ENCODE measurements around the gene LAMC2. TPM values are rescaled to one million over a fixed set of nuclear protein-coding genes. Genes with fewer than 3 reads are reported as not detected.
A peak's percentile ranks its signal among the peaks of the same experiment; 100 is the strongest.
"Not testable (repeated sequence)": the region's sequence is repeated elsewhere in the genome, so short reads cannot be mapped to it uniquely, and the experiment has no call there.

LAMC2 gene
- total RNA-seq, 1 donor = 3.3 TPM

DNA sequence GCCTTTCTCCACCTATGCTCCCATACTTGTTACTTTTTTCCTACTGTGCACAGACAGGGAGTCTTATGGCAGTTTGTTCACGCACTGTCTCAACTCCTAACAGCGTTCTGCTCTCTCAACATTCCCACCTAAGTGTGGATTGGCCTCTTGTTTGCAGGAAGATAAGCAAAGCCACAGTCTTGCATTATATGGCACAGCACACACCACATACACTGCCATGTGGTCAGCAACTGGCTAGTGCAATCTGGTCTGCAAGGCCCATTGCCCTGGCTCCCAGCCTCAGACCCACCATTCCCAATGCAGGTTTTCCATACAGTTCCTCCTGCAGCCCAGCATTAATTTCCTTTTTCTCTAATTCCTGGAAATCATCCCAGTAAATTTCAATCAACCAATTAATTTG, 38.3 kb upstream of the LAMC2 start:
- peaks cover 17% of the 10 kb centered on the region for H3K4me1 ChIP-seq (ENCODE audit: insufficient read depth, low read length)
- peaks cover 22% of the 10 kb centered on the region for H3K36me3 ChIP-seq (ENCODE audit: insufficient read depth, low read length)
- no peaks in the 10 kb centered on the region for H3K9me3 ChIP-seq (ENCODE audit: low read depth, low read length)
- H3K27me3 ChIP-seq (ENCODE audit: insufficient read depth, low read length) = no peaks in the 10 kb centered on the region
- no peak overlapping the region for H3K27ac ChIP-seq (ENCODE audit: low read depth, low read length)
- H2AFZ ChIP-seq (ENCODE audit: low read length) = no peak overlapping the region
- no peak overlapping the region for H3K4me2 ChIP-seq (ENCODE audit: insufficient read depth, low read length)
- TF ChIP-seq, protein P1, sequence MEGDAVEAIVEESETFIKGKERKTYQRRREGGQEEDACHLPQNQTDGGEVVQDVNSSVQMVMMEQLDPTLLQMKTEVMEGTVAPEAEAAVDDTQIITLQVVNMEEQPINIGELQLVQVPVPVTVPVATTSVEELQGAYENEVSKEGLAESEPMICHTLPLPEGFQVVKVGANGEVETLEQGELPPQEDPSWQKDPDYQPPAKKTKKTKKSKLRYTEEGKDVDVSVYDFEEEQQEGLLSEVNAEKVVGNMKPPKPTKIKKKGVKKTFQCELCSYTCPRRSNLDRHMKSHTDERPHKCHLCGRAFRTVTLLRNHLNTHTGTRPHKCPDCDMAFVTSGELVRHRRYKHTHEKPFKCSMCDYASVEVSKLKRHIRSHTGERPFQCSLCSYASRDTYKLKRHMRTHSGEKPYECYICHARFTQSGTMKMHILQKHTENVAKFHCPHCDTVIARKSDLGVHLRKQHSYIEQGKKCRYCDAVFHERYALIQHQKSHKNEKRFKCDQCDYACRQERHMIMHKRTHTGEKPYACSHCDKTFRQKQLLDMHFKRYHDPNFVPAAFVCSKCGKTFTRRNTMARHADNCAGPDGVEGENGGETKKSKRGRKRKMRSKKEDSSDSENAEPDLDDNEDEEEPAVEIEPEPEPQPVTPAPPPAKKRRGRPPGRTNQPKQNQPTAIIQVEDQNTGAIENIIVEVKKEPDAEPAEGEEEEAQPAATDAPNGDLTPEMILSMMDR (IDR thresholded peaks at IDR 0.05; ENCODE audit: extremely low read depth, low read depth, low read length) = no peak
- no peaks in the 10 kb centered on the region for H3K79me2 ChIP-seq (ENCODE audit: insufficient read depth, low read length)
- no peak overlapping the region for H3K4me3 ChIP-seq (ENCODE audit: insufficient read depth, low read length)
- H4K20me1 ChIP-seq (ENCODE audit: insufficient read depth, low read length) = no peaks in the 10 kb centered on the region
- DNase-seq (ENCODE audit: insufficient read length, low spot score, missing footprints) = no peak

DNA sequence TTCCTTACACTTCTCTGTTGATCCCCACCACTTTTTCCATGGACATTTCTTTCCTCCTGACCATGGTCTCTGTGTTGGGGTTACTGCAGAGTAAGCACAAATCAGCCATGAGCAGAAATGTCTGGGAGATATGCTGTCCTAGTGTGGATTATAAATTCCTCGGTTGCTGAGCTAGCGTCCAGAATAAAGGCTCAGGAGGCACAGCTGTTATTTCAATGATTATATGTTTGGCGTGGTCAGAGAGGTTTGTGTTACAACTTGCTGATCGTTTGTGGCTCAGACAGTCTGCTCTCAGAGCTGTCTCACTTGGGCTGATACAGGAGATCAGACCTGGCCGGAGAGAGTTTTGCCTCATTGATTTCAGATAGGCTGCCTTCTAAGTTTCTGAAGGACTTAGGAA, 37.5 kb upstream of the LAMC2 start:
- H3K27ac ChIP-seq (ENCODE audit: low read depth, low read length) = peak overlapping the region; percentile 74
- no peaks in the 10 kb centered on the region for H3K79me2 ChIP-seq (ENCODE audit: insufficient read depth, low read length)
- H4K20me1 ChIP-seq (ENCODE audit: insufficient read depth, low read length) = no peaks in the 10 kb centered on the region
- peak overlapping the region; percentile 62 for H3K4me2 ChIP-seq (ENCODE audit: insufficient read depth, low read length)
- no peak for DNase-seq (ENCODE audit: insufficient read length, low spot score, missing footprints)
- H2AFZ ChIP-seq (ENCODE audit: low read length) = no peak overlapping the region
- H3K4me1 ChIP-seq (ENCODE audit: insufficient read depth, low read length) = peaks cover 17% of the 10 kb centered on the region
- TF ChIP-seq, protein P1 (IDR thresholded peaks at IDR 0.05; ENCODE audit: extremely low read depth, low read depth, low read length) = no peak
- H3K4me3 ChIP-seq (ENCODE audit: insufficient read depth, low read length) = peak overlapping the region; percentile 18
- H3K27me3 ChIP-seq (ENCODE audit: insufficient read depth, low read length) = no peaks in the 10 kb centered on the region
- peaks cover 14% of the 10 kb centered on the region for H3K36me3 ChIP-seq (ENCODE audit: insufficient read depth, low read length)
- H3K9me3 ChIP-seq (ENCODE audit: low read depth, low read length) = no peaks in the 10 kb centered on the region

DNA sequence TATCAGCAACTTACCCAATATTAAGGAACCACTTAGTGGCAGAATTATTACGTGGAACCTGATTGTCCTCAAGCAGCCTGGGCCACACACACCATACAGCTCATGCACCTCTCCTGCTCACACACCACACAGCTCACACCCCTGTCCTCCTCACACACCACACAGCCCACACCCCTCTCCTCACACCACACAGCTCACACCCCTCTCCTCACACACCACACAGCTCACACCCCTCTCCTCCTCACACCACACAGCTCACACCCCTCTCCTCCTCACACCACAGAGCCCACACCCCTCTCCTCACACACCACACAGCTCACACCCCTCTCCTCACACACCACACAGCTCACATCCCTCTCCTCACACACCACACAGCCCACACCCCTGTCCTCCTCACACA, 36.8 kb upstream of the LAMC2 start:
- Histone ChIP-seq H3K4me1 (ENCODE audit: insufficient read depth, low read length) (peaks cover 17% of the 10 kb centered on the region), H4K20me1 (ENCODE audit: insufficient read depth, low read length) (no peaks in the 10 kb centered on the region), H3K4me2 (ENCODE audit: insufficient read depth, low read length) (peak overlapping the region; percentile 62), H3K36me3 (ENCODE audit: insufficient read depth, low read length) (peaks cover 7% of the 10 kb centered on the region), H3K27ac (ENCODE audit: low read depth, low read length) (peak overlapping the region; percentile 74), H2AFZ (ENCODE audit: low read length) (no peak overlapping the region), H3K79me2 (ENCODE audit: insufficient read depth, low read length) (no peaks in the 10 kb centered on the region), H3K4me3 (ENCODE audit: insufficient read depth, low read length) (no peak overlapping the region), H3K27me3 (ENCODE audit: insufficient read depth, low read length) (no peaks in the 10 kb centered on the region), H3K9me3 (ENCODE audit: low read depth, low read length) (no peaks in the 10 kb centered on the region)
- DNase-seq (ENCODE audit: insufficient read length, low spot score, missing footprints) = no peak
- TF ChIP-seq, protein P1 (IDR thresholded peaks at IDR 0.05; ENCODE audit: extremely low read depth, low read depth, low read length) = no peak

DNA sequence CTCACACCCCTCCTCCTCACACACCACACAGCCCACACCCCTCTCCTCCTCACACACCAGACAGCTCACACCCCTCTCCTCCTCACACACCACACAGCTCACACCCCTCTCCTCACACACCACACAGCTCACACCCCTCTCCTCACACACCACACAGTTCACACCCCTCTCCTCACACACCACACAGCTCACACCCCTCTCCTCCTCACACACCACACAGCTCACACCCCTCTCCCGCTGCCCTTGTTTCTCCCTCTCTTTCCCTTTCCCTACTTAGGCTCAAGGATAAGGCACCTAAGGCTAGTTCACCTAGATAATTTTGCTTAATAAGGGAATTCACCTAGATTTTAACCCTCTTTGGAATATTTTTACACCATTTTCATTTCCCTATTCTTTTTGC, 36.0 kb upstream of the LAMC2 start:
- H3K4me1 ChIP-seq (ENCODE audit: insufficient read depth, low read length) = peaks cover 17% of the 10 kb centered on the region
- H3K79me2 ChIP-seq (ENCODE audit: insufficient read depth, low read length); H2AFZ ChIP-seq (ENCODE audit: low read length); H3K4me3 ChIP-seq (ENCODE audit: insufficient read depth, low read length); H3K36me3 ChIP-seq (ENCODE audit: insufficient read depth, low read length); H3K27me3 ChIP-seq (ENCODE audit: insufficient read depth, low read length); H4K20me1 ChIP-seq (ENCODE audit: insufficient read depth, low read length); H3K9me3 ChIP-seq (ENCODE audit: low read depth, low read length); H3K4me2 ChIP-seq (ENCODE audit: insufficient read depth, low read length); H3K27ac ChIP-seq (ENCODE audit: low read depth, low read length); DNase-seq (ENCODE audit: insufficient read length, low spot score, missing footprints): not testable (repeated sequence)

Measured in osteoblast (primary cell).